WI38 (cell line): Measurements from ENCODE around the gene PCSK9.

Experiments used
- H3K4me3 ChIP-seq: 2 replicates; pipeline ENCODE4 v1.5.1; 2011; ENCODE audit warnings: low read depth, mild to moderate bottlenecking, control low read depth, low read length
- TF ChIP-seq, protein P1 (sequence below): IDR thresholded peaks from 2 replicates; pipeline ENCODE4 v1.5.1; 2012; ENCODE audit warnings: low read depth, mild to moderate bottlenecking, control low read depth, low read length

The PCSK9 gene

DNA sequence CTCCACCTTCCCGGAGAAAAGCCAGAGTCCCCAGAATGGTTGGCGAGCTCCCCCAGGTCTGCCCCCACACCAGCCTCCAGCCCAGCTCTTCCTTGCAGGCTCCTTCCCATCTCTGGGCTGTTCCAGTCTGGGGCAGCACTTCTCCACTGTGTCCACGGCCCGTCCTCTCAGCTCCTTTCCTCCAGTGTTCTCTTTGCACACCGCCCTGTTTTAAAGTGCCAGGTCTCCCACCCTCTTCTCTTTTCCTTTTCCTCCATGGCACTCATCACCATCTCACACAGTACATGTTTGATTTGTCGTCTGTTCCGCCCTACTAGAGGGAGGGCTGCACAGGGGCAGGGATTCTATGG lies 6.1 kb upstream of the PCSK9 start:
- TF ChIP-seq, protein P1, sequence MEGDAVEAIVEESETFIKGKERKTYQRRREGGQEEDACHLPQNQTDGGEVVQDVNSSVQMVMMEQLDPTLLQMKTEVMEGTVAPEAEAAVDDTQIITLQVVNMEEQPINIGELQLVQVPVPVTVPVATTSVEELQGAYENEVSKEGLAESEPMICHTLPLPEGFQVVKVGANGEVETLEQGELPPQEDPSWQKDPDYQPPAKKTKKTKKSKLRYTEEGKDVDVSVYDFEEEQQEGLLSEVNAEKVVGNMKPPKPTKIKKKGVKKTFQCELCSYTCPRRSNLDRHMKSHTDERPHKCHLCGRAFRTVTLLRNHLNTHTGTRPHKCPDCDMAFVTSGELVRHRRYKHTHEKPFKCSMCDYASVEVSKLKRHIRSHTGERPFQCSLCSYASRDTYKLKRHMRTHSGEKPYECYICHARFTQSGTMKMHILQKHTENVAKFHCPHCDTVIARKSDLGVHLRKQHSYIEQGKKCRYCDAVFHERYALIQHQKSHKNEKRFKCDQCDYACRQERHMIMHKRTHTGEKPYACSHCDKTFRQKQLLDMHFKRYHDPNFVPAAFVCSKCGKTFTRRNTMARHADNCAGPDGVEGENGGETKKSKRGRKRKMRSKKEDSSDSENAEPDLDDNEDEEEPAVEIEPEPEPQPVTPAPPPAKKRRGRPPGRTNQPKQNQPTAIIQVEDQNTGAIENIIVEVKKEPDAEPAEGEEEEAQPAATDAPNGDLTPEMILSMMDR: no peak
- H3K4me3 ChIP-seq: no peak overlapping the region

DNA sequence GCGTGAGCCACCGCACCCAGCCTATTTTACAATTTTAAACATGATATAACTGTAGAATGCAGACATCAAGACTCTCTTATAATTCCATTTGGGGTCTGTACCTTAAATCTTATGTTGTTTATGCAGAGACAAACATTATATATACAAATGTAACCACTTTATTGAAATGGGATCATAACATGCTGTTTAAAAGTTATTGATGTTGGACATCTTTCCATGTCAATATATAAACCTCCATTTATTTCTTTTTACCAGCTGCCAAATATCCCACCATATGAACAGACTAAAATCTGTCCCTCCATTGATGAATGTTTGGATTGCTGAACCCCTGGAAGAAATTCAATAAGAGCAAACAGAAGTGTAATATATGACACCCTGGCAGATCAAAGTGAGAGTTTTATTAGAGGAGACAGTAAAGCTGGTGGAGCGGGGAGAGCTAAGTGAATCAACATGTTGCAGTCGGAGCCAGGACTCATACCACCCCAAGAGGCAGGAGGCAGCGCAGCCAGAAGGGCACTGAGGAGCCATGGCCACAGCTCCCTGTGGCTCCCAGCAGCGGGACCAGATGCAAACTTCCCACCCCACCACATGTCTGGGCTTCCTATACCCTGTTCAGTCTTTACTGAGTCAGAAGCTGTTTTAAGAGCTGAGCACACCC lies 4.7 kb upstream of the PCSK9 start:
- TF ChIP-seq, protein P1: no peak
- H3K4me3 ChIP-seq: no peak overlapping the region

DNA sequence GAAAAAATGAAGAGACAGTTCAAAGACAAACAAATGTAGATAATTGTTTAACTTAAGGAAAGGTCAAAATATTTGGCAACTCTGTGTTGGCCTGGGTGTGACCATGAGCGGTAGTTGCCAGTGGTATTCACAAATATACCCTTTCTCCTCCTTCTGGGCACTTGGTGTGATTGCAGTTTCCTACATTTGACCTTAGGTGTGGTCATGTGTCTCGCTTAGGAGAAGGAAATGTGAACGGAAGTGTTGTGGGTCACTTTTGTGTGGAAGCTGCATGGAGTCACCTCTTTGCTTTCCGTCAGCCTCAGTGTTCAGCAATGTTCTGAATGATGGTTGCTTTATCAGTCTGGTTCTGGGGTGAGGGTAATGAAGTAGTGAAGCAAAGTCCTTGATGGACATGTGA lies 3.4 kb upstream of the PCSK9 start:
- TF ChIP-seq, protein P1: no peak
- H3K4me3 ChIP-seq: no peak overlapping the region

DNA sequence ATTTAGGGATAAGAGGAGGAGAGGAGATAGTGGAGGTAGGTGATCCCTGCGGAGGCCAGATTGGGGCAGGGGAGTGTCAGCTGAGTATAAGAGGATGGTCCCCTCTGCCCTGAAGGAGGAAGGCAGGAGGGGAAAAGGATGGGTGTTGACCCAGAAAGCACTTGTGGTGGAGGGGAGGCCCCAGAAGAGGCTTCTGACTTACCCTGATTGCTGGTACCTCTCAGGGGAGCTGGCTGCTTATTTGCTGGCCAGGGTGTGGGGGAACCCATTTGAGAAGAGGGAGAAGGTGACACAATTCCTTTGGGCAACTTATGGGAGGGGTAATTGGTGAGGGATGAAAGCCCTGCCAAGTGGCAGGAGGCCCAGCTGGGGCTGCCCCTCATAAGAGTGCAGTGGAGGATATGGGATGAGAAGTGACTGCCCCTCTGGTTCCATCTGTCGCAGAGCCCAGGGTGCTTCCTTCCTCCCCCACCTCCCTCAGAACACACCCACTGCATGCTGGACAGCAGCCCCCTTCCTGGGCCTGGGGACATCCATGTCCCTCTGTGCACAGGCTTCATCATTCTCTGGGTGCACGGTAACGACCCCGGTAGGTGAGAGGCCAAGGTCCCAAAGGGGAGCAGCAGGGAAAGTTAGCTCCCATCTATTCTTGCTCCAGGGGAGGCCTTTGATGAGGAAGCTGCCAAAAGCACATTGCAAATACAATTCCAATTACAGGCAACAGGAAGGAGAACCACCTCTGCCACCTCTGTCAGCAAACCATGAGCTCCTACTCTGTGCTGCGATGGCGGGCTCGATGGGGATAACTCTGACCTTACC lies 1.4 kb upstream of the PCSK9 start:
- TF ChIP-seq, protein P1: no peak
- no peak overlapping the region for H3K4me3 ChIP-seq

DNA sequence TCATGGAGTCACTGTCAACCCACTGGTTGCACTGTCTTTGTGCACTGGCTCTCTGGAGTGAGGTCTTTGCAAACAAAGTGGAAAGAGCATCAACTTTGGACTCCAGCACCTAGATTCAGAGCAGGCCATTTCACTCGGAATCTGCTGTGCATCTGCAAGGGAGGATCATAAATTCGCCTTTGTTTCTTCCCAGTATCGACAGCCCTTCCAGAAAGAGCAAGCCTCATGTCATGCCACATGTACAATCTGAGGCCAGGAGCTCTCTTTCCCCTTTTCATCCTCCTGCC lies 853 bp upstream of the PCSK9 start:
- TF ChIP-seq, protein P1: no peak
- no peak overlapping the region for H3K4me3 ChIP-seq

DNA sequence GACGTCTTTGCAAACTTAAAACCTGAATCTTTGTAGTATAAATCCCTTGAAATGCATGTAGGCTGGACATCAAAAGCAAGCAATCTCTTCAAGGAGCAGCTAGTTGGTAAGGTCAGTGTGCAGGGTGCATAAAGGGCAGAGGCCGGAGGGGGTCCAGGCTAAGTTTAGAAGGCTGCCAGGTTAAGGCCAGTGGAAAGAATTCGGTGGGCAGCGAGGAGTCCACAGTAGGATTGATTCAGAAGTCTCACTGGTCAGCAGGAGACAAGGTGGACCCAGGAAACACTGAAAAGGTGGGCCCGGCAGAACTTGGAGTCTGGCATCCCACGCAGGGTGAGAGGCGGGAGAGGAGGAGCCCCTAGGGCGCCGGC lies 390 bp upstream of the PCSK9 start:
- TF ChIP-seq, protein P1: no peak
- H3K4me3 ChIP-seq: no peak overlapping the region

DNA sequence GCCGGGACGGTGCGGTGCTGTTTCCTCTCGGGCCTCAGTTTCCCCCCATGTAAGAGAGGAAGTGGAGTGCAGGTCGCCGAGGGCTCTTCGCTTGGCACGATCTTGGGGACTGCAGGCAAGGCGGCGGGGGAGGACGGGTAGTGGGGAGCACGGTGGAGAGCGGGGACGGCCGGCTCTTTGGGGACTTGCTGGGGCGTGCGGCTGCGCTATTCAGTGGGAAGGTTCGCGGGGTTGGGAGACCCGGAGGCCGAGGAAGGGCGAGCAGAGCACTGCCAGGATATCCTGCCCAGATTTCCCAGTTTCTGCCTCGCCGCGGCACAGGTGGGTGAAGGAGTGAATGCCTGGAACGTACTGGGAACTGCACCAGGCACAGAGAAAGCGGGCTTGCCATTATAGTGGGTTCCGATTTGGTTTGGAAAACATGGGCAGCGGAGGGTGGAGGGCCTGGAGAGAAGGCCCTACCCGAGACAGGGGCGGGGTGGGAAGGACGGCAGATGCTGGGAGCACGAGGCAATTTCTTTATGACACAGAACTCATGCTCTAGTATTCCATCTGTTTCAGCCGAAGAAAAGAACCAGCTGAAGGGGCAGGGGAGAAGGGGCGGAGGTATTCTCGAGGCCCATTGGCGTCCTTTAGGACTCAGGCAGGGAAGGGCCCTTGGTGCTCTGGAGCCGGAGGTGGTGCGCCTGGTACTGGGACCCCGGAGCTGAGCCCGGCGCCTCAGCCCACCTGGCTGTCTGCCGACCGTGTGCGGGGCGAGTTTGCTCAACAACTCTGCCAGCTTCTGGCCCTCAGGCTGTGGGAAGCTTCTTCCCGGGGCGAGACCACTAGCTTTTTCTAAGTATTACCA lies 960 bp downstream of the PCSK9 start:
- TF ChIP-seq, protein P1: no peak
- peak overlapping the region; percentile 24 for H3K4me3 ChIP-seq
